GM23338 (cell line): Measurements from ENCODE around the gene SP9. TPM values are rescaled to one million over a fixed set of nuclear protein-coding genes. Genes with fewer than 3 reads are reported as not detected.
"Not testable (repeated sequence)": the region's sequence is repeated elsewhere in the genome, so short reads cannot be mapped to it uniquely, and the experiment has no call there.

Experiments used
- ATAC-seq: fragments of 200-7000 bp; cut with Tn5 transposase; 3 replicates; pipeline ENCODE4 v1.9.1; 2020
- DNase-seq: peaks from one replicate; pipeline ENCODE4 v3.0.0-alpha.2; 2015; ENCODE audit warnings: low spot score
- H2AFZ ChIP-seq: fragments of 200-600 bp; sonication (generic); 2 replicates; pipeline ENCODE4 v1.8.0; 2016; ENCODE audit warnings: antibody characterized with exemption, mild to moderate bottlenecking, moderate library complexity
- H3F3A ChIP-seq: fragments of 200-600 bp; sonication (generic); replicated peaks from 2 replicates; pipeline ENCODE4 v1.8.0; 2017; ENCODE audit warnings: antibody characterized with exemption, mixed run types, low read depth
- H3K27ac ChIP-seq: fragments of 200-600 bp; sonication (generic); 2 replicates; pipeline ENCODE4 v1.6.1; 2016; ENCODE audit warnings: low read depth
- H3K27me3 ChIP-seq: fragments of 200-600 bp; sonication (generic); 2 replicates; pipeline ENCODE4 v1.8.0; 2016; ENCODE audit warnings: mild to moderate bottlenecking, mixed run types, moderate library complexity; ENCODE audit not compliant: insufficient read depth
- H3K36me3 ChIP-seq: fragments of 200-600 bp; sonication (generic); 2 replicates; pipeline ENCODE4 v1.8.0; 2016; ENCODE audit warnings: mild to moderate bottlenecking; ENCODE audit not compliant: insufficient read depth
- H3K4me1 ChIP-seq: fragments of 200-600 bp; sonication (generic); 2 replicates; pipeline ENCODE4 v1.8.0; 2016; ENCODE audit warnings: mild to moderate bottlenecking, moderate library complexity; ENCODE audit not compliant: insufficient read depth
- H3K4me2 ChIP-seq: fragments of 200-600 bp; sonication (generic); 2 replicates; pipeline ENCODE4 v1.7.1; 2017; ENCODE audit warnings: mixed run types
- H3K4me3 ChIP-seq: fragments of 200-600 bp; sonication (generic); 2 replicates; pipeline ENCODE4 v1.6.1; 2016; ENCODE audit warnings: mixed run types
- H3K79me2 ChIP-seq: fragments of 200-600 bp; sonication (generic); replicated peaks from 2 replicates; pipeline ENCODE4 v1.8.0; 2017; ENCODE audit warnings: mild to moderate bottlenecking; ENCODE audit not compliant: insufficient read depth
- H3K9me2 ChIP-seq: fragments of 200-600 bp; sonication (generic); 2 replicates; pipeline ENCODE4 v1.8.0; 2017; ENCODE audit not compliant: insufficient read depth
- H4K20me1 ChIP-seq: fragments of 200-600 bp; sonication (generic); replicated peaks from 2 replicates; pipeline ENCODE4 v1.8.0; 2017; ENCODE audit warnings: mild to moderate bottlenecking; ENCODE audit not compliant: insufficient read depth
- H3K27ac Mint-ChIP-seq: 2 replicates; pipeline ENCODE4 v1.8.0; 2020; ENCODE audit warnings: inconsistent platforms, mild to moderate bottlenecking, moderate library complexity, mixed read lengths
- H3K27me3 Mint-ChIP-seq: 3 replicates; pipeline ENCODE4 v1.8.0; 2022; ENCODE audit warnings: low read depth, mild to moderate bottlenecking, moderate library complexity, mixed read lengths, inconsistent platforms; ENCODE audit not compliant: insufficient read depth, poor library complexity
- H3K36me3 Mint-ChIP-seq: 3 replicates; pipeline ENCODE4 v1.8.0; 2021; ENCODE audit warnings: low read depth, mild to moderate bottlenecking, inconsistent platforms, moderate library complexity, mixed read lengths
- H3K4me1 Mint-ChIP-seq: 3 replicates; pipeline ENCODE4 v1.8.0; 2020; ENCODE audit warnings: mild to moderate bottlenecking, inconsistent platforms, mixed read lengths
- H3K4me3 Mint-ChIP-seq: 3 replicates; pipeline ENCODE4 v1.8.0; 2021; ENCODE audit warnings: moderate library complexity, mild to moderate bottlenecking, inconsistent platforms, mixed read lengths
- H3K9me3 Mint-ChIP-seq: 3 replicates; pipeline ENCODE4 v1.8.0; 2020; ENCODE audit warnings: moderate library complexity, mild to moderate bottlenecking, inconsistent platforms, mixed read lengths
- EZH2 ChIP-seq: fragments of 200-600 bp; sonication (generic); IDR thresholded peaks from one replicate; pipeline ENCODE4 v1.8.0; 2017; ENCODE audit warnings: antibody characterized with exemption, mild to moderate bottlenecking, low read depth; ENCODE audit not compliant: unreplicated experiment
- EZH2phosphoT487 ChIP-seq: fragments of 200-600 bp; sonication (generic); IDR thresholded peaks from one replicate; pipeline ENCODE4 v1.8.1; 2018; ENCODE audit warnings: antibody characterized with exemption; ENCODE audit not compliant: unreplicated experiment
- JUNB ChIP-seq: IDR thresholded peaks from one replicate; pipeline ENCODE4 v1.6.1; 2016; ENCODE audit warnings: antibody characterized with exemption; ENCODE audit not compliant: unreplicated experiment
- NANOG ChIP-seq: IDR thresholded peaks from 2 replicates; pipeline ENCODE4 v1.6.1; 2016; ENCODE audit warnings: antibody characterized with exemption, borderline replicate concordance
- ZNF331 ChIP-seq: fragments of 250-450 bp; sonication (Bioruptor Pico); IDR thresholded peaks from 2 replicates; pipeline ENCODE4 v1.5.0; 2020; ENCODE audit warnings: low read depth, mild to moderate bottlenecking, moderate library complexity
- polyA plus RNA-seq: library from polyadenylated mRNA; unstranded; fragments of >200 nt; fragmentation: Nextera tagmentation; extraction: Ambion mirVana; gene quantifications from 2 replicates; pipeline ENCODE4 v1.2.1, GENCODE V29; 2016
- total RNA-seq: library from RNA; depleted of rRNA; stranded (reverse); fragments of >200 nt; shearing (Covaris generic); gene quantifications from 2 replicates; pipeline ENCODE4 v1.2.3, GENCODE V29; 2014
- TF ChIP-seq, protein P1 (sequence below): IDR thresholded peaks from one replicate; pipeline ENCODE4 v1.6.1; 2018; ENCODE audit warnings: antibody characterized with exemption; ENCODE audit not compliant: unreplicated experiment

SP9 gene
- total and polyA plus RNA-seq, 2 experiments from 2014 or later, result 0.49 TPM; not detected in 1

DNA sequence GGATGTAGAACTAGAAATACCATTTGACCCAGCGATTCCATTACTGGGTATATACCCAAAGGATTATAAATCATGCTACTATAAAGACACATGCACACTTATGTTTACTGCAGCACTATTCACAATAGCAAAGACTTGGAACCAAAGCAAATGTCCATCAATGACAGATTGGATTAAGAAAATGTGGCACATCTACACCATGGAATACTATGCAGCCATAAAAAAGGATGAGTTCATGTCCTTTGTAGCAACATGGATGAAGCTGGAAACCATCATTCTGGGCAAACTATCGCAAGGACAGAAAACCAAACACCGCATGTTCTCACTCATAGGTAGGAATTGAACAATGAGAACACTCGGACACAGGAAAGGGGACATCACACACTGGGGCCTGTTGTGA lies 24.9 kb downstream of the SP9 start:
- H3K27me3 ChIP-seq, H4K20me1 ChIP-seq, H3K4me3 ChIP-seq, H3K36me3 ChIP-seq, H3K79me2 ChIP-seq, H3K27ac Mint-ChIP-seq, H3F3A ChIP-seq, H3K27me3 Mint-ChIP-seq, H3K4me3 Mint-ChIP-seq, H3K4me1 ChIP-seq, H3K4me2 ChIP-seq, H3K4me1 Mint-ChIP-seq, ATAC-seq, DNase-seq, H3K27ac ChIP-seq, H3K9me2 ChIP-seq, H2AFZ ChIP-seq: not testable (repeated sequence)
- H3K36me3 Mint-ChIP-seq, result peaks cover 26% of the 10 kb centered on the region
- H3K9me3 Mint-ChIP-seq, result peaks cover 19% of the 10 kb centered on the region

DNA sequence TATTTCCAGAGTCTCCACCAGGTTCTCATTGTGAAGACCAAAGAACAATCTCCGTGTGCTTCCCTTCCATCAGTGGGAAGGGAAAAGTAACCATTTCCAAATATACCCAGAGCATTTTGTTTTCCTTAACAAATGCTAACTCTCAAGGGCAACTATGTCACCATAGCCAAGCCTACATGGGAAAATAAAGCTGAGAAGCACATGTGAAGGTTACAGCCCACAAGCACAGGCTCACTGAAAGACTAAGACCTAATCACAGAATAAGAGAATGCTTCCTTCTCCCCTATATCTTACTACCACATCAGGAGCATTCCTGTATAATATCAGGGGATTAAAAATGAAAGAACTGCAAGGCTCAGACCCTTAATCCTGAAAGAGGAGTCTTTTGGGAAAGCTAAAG lies 28.2 kb downstream of the SP9 start:
- Histone ChIP-seq H3K36me3 (peaks cover 15% of the 10 kb centered on the region; the same call in 1 of the 2 replicates), H3K27me3 (no peaks in the 10 kb centered on the region), H4K20me1 (no peaks in the 10 kb centered on the region), H3K9me2 (no peaks in the 10 kb centered on the region), H3K4me2 (no peak overlapping the region), H3K27ac (no peak overlapping the region), H3K4me1 (no peaks in the 10 kb centered on the region), H2AFZ (no peak overlapping the region), H3F3A (no peaks in the 10 kb centered on the region), H3K4me3 (no peak overlapping the region), H3K79me2 (no peaks in the 10 kb centered on the region)
- H3K27me3 Mint-ChIP-seq, result peaks cover 3% of the 10 kb centered on the region
- no peak for TF ChIP-seq ZNF331 (CRISPR knock-in tag)
- TF ChIP-seq, protein P1, sequence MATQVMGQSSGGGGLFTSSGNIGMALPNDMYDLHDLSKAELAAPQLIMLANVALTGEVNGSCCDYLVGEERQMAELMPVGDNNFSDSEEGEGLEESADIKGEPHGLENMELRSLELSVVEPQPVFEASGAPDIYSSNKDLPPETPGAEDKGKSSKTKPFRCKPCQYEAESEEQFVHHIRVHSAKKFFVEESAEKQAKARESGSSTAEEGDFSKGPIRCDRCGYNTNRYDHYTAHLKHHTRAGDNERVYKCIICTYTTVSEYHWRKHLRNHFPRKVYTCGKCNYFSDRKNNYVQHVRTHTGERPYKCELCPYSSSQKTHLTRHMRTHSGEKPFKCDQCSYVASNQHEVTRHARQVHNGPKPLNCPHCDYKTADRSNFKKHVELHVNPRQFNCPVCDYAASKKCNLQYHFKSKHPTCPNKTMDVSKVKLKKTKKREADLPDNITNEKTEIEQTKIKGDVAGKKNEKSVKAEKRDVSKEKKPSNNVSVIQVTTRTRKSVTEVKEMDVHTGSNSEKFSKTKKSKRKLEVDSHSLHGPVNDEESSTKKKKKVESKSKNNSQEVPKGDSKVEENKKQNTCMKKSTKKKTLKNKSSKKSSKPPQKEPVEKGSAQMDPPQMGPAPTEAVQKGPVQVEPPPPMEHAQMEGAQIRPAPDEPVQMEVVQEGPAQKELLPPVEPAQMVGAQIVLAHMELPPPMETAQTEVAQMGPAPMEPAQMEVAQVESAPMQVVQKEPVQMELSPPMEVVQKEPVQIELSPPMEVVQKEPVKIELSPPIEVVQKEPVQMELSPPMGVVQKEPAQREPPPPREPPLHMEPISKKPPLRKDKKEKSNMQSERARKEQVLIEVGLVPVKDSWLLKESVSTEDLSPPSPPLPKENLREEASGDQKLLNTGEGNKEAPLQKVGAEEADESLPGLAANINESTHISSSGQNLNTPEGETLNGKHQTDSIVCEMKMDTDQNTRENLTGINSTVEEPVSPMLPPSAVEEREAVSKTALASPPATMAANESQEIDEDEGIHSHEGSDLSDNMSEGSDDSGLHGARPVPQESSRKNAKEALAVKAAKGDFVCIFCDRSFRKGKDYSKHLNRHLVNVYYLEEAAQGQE, result no peak
- no peak for TF ChIP-seq EZH2
- no peak for TF ChIP-seq NANOG
- TF ChIP-seq JUNB, result no peak
- TF ChIP-seq EZH2phosphoT487, result no peak
- DNase-seq, result no peak
- ATAC-seq, result no peak
- H3K27ac Mint-ChIP-seq, result no peak overlapping the region
- H3K4me1 Mint-ChIP-seq, result no peaks in the 10 kb centered on the region
- peaks cover 44% of the 10 kb centered on the region for H3K36me3 Mint-ChIP-seq
- H3K4me3 Mint-ChIP-seq, result no peak overlapping the region
- peaks cover 27% of the 10 kb centered on the region for H3K9me3 Mint-ChIP-seq

DNA sequence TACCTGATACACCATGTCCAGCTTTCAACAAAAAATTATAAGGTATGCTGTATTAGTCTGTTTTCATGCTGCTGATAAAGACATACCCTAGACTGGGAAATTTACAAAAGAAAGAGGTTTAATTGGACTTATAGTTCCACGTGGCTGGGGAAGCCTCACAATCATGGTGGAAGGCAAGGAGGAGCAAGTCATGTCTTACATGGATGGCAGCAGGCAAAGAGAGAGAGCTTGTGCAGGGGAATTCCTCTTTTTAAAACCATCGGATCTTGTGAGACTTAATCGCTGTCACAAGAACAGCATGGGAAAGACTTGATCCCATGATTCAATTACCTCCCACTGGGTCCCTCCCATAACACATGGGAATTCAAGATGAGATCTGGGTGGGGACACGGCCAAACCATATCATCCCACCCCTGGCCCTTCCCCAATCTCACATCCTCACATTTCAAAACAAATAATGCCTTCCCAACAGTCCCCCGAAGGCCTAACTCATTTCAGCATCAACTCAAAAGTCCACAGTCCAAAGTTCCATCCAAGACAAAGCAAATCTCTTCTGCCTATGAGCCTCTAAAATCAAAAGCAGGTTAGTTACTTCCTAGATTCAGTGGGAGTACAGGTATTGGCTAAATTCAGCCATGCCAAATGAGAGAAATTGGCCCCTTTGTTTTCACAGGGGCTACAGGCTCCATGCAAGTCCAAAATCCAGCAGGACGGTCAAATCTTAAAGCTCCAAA lies 28.9 kb downstream of the SP9 start:
- H3K4me3 ChIP-seq, H3K4me1 ChIP-seq, H3K9me2 ChIP-seq, H3K79me2 ChIP-seq, H3K4me3 Mint-ChIP-seq, ATAC-seq, H3K27me3 ChIP-seq, H3K27ac ChIP-seq, H3K27ac Mint-ChIP-seq, H3K27me3 Mint-ChIP-seq, H2AFZ ChIP-seq, H3F3A ChIP-seq, H4K20me1 ChIP-seq, DNase-seq, H3K4me1 Mint-ChIP-seq, H3K4me2 ChIP-seq: not testable (repeated sequence)
- H3K36me3 ChIP-seq, result peaks cover 15% of the 10 kb centered on the region; the same call in 1 of the 2 replicates
- peaks cover 44% of the 10 kb centered on the region for H3K36me3 Mint-ChIP-seq
- H3K9me3 Mint-ChIP-seq, result peaks cover 27% of the 10 kb centered on the region
